IMR-90 (cell line): Measurements from ENCODE around the gene PDE6A. TPM values are rescaled to one million over a fixed set of nuclear protein-coding genes. Genes with fewer than 3 reads are reported as not detected.

Source experiments
- ATAC-seq: fragments of 200-7000 bp; cut with Tn5 transposase; 2 replicates; pipeline ENCODE4 v1.9.1; 2020; ENCODE audit warnings: low read depth, mild to moderate bottlenecking, moderate library complexity
- BruUV-seq: library from RNA; stranded (reverse); fragments of 400-500 nt; replicated peaks from 2 replicates; lab custom pipeline; 2021; lab: Mats Ljungman, UMichigan
- CTCF ChIA-PET: fragments of 300-600 bp; formaldehyde crosslinking; extraction: SDS; loops from one replicate; lab custom pipeline; 2021; ENCODE audit warnings: antibody characterized with exemption; lab: Yijun Ruan, JAX
- POLR2A ChIA-PET: fragments of 300-600 bp; sonication (Branson Sonifier 250); formaldehyde crosslinking; loops from one replicate; lab custom pipeline; 2022; ENCODE audit warnings: antibody characterized with exemption; ENCODE audit not compliant: unreplicated experiment; lab: Charles Lee
- DNase-seq: peaks from one replicate; pipeline ENCODE4 v3.0.0; 2013
- H2AFZ ChIP-seq: replicated peaks from 2 replicates; pipeline ENCODE3; 2013; ENCODE audit warnings: low read length, mild to moderate bottlenecking; ENCODE audit not compliant: poor library complexity
- H2AK5ac ChIP-seq: 2 replicates; pipeline ENCODE4 v1.6.1; 2013; ENCODE audit warnings: low read depth, low read length, inconsistent platforms
- H2AK9ac ChIP-seq: replicated peaks from 2 replicates; pipeline ENCODE3; 2013; ENCODE audit warnings: mild to moderate bottlenecking, low read depth, low read length, moderate library complexity; ENCODE audit not compliant: poor library complexity
- H2BK120ac ChIP-seq: 2 replicates; pipeline ENCODE4 v1.6.1; 2013; ENCODE audit warnings: low read depth, low read length, inconsistent platforms
- H2BK15ac ChIP-seq: 3 replicates; pipeline ENCODE4 v1.6.1; 2013; ENCODE audit warnings: low read depth, low read length, inconsistent platforms
- H2BK20ac ChIP-seq: 2 replicates; pipeline ENCODE4 v1.6.1; 2013; ENCODE audit warnings: low read depth, mild to moderate bottlenecking, inconsistent platforms, low read length, moderate library complexity
- H2BK5ac ChIP-seq: 2 replicates; pipeline ENCODE4 v1.6.1; 2013; ENCODE audit warnings: mild to moderate bottlenecking, low read depth, low read length, inconsistent platforms; ENCODE audit not compliant: poor library complexity, severe bottlenecking
- H3K14ac ChIP-seq: replicated peaks from 2 replicates; pipeline ENCODE4 v1.6.1; 2013; ENCODE audit warnings: low read depth, low read length, inconsistent platforms
- H3K18ac ChIP-seq: 2 replicates; pipeline ENCODE4 v1.6.1; 2013; ENCODE audit warnings: low read depth, low read length, control low read depth
- H3K23ac ChIP-seq: 2 replicates; pipeline ENCODE4 v1.6.1; 2013; ENCODE audit warnings: low read depth, low read length, inconsistent platforms
- H3K27ac ChIP-seq: 2 replicates; pipeline ENCODE4 v1.5.1; 2013; ENCODE audit warnings: mild to moderate bottlenecking, control low read depth, low read length; ENCODE audit not compliant: insufficient read depth
- H3K27me3 ChIP-seq: 2 replicates; pipeline ENCODE4 v1.6.1; 2013; ENCODE audit warnings: low read length; ENCODE audit not compliant: control insufficient read depth, insufficient read depth
- H3K36me3 ChIP-seq: 2 replicates; pipeline ENCODE4 v1.6.1; 2013; ENCODE audit warnings: low read length, mixed read lengths; ENCODE audit not compliant: control insufficient read depth, insufficient read depth
- H3K4ac ChIP-seq: 2 replicates; pipeline ENCODE4 v1.6.1; 2013; ENCODE audit warnings: low read depth, low read length, inconsistent platforms
- H3K4me1 ChIP-seq: 2 replicates; pipeline ENCODE4 v1.6.1; 2013; ENCODE audit warnings: low read length, mixed read lengths; ENCODE audit not compliant: control insufficient read depth, insufficient read depth
- H3K4me2 ChIP-seq: 2 replicates; pipeline ENCODE4 v1.6.1; 2013; ENCODE audit warnings: low read depth, mild to moderate bottlenecking, control low read depth, low read length, moderate library complexity
- H3K4me3 ChIP-seq: 2 replicates; pipeline ENCODE4 v1.5.1; 2013; ENCODE audit warnings: low read depth, mild to moderate bottlenecking, control low read depth, low read length, moderate library complexity; ENCODE audit not compliant: insufficient read depth
- H3K56ac ChIP-seq: 2 replicates; pipeline ENCODE4 v1.6.1; 2013; ENCODE audit warnings: low read length, inconsistent platforms; ENCODE audit not compliant: insufficient read depth; ENCODE audit errors: extremely low read depth
- H3K79me1 ChIP-seq, 2 experiments: 2 replicates each; pipeline ENCODE4 v1.6.1; 2013; ENCODE audit warnings: low read length in 2 of 2, inconsistent platforms in 1 of 2, low read depth in 1 of 2
- H3K9ac ChIP-seq: 2 replicates; pipeline ENCODE4 v1.6.1; 2013; ENCODE audit warnings: low read depth, low read length, control low read depth
- H3K9me1 ChIP-seq: 2 replicates; pipeline ENCODE4 v1.6.1; 2013; ENCODE audit warnings: low read length, inconsistent platforms; ENCODE audit not compliant: insufficient read depth
- H3K9me3 ChIP-seq: 2 replicates; pipeline ENCODE4 v1.6.1; 2013; ENCODE audit warnings: low read length; ENCODE audit not compliant: control insufficient read depth, insufficient read depth
- H4K20me1 ChIP-seq: 2 replicates; pipeline ENCODE4 v1.6.1; 2013; ENCODE audit warnings: low read length, inconsistent platforms; ENCODE audit not compliant: insufficient read depth
- H4K5ac ChIP-seq: 2 replicates; pipeline ENCODE4 v1.6.1; 2013; ENCODE audit warnings: mild to moderate bottlenecking, low read depth, low read length, control low read depth
- H4K8ac ChIP-seq, 2 experiments: 2 replicates each; pipeline ENCODE4 v1.6.1; 2013; ENCODE audit warnings: low read depth in 2 of 2, low read length in 2 of 2, control low read depth in 1 of 2, inconsistent platforms in 1 of 2
- H4K91ac ChIP-seq: 2 replicates; pipeline ENCODE4 v1.6.1; 2013; ENCODE audit warnings: low read depth, low read length, inconsistent platforms; ENCODE audit not compliant: insufficient read depth
- CHD1 ChIP-seq: IDR thresholded peaks from 2 replicates; pipeline ENCODE4 v1.6.1; 2012; ENCODE audit warnings: low read depth, low read length, improper control_type of control experiment
- FOS ChIP-seq: fragments of 150-350 bp; IDR thresholded peaks from 2 replicates; pipeline ENCODE4 v1.6.1; 2016; ENCODE audit warnings: low read depth, low read length
- MAFK ChIP-seq: IDR thresholded peaks from 2 replicates; pipeline ENCODE4 v1.6.1; 2012; ENCODE audit warnings: low read depth, low read length, improper control_type of control experiment
- MAZ ChIP-seq: IDR thresholded peaks from 2 replicates; pipeline ENCODE4 v1.6.1; 2012; ENCODE audit warnings: low read depth, mild to moderate bottlenecking, low read length, improper control_type of control experiment, moderate library complexity, borderline replicate concordance
- MXI1 ChIP-seq: IDR thresholded peaks from 2 replicates; pipeline ENCODE4 v1.6.1; 2012; ENCODE audit warnings: low read depth, mild to moderate bottlenecking, low read length, moderate library complexity, borderline replicate concordance
- NFE2L2 ChIP-seq: fragments of 150-350 bp; IDR thresholded peaks from 2 replicates; pipeline ENCODE4 v1.6.1; 2016; ENCODE audit warnings: low read depth, mild to moderate bottlenecking, low read length
- POLR2A ChIP-seq: IDR thresholded peaks from 2 replicates; pipeline ENCODE4 v1.6.1; 2012; ENCODE audit warnings: mild to moderate bottlenecking, low read depth, low read length
- RAD21 ChIP-seq: IDR thresholded peaks from 2 replicates; pipeline ENCODE4 v1.6.1; 2012; ENCODE audit warnings: low read length, improper control_type of control experiment
- RCOR1 ChIP-seq: IDR thresholded peaks from 2 replicates; pipeline ENCODE4 v1.6.1; 2012; ENCODE audit warnings: mild to moderate bottlenecking, low read length, improper control_type of control experiment; ENCODE audit not compliant: insufficient replicate concordance
- RFX5 ChIP-seq: IDR thresholded peaks from 2 replicates; pipeline ENCODE4 v1.8.0; 2012; ENCODE audit warnings: low read depth, mild to moderate bottlenecking, low read length, moderate library complexity
- SMC3 ChIP-seq: fragments of 150-350 bp; IDR thresholded peaks from 2 replicates; pipeline ENCODE4 v1.6.1; 2016; ENCODE audit warnings: low read depth, mild to moderate bottlenecking, antibody characterized with exemption, low read length, moderate library complexity
- WGBS, 2 experiments: methylation state at CpG; one replicate each; pipeline versions ENCODE4 v1.1.5 to v1.1.7; 2013; ENCODE audit warnings: missing lambda C conversion rate in 2 of 2; ENCODE audit not compliant: insufficient read length in 1 of 2; ENCODE audit errors: extremely low coverage in 2 of 2; 5-methylcytosine and 5-hydroxymethylcytosine counted together
- dilution Hi-C: fragments of 300-500 bp; cut with HindIII; formaldehyde crosslinking; loops from one replicate; pipeline ENCODE4 v1.14.3; 2018; ENCODE audit warnings: low sequenced_read_pairs; ENCODE audit not compliant: unreplicated experiment
- in situ Hi-C: fragments of 300-500 bp; cut with MboI; formaldehyde crosslinking; loops from 3 replicates; pipeline ENCODE4 v1.14.3; 2019; ENCODE audit warnings: low sequenced_read_pairs, inconsistent platforms, mixed read lengths
- intact Hi-C: fragments of 100-400 bp; cut with micrococcal nuclease; formaldehyde crosslinking; loops from 2 replicates; pipeline ENCODE4 v1.10.0; 2022
- polyA plus RNA-seq, 3 experiments: library from polyadenylated mRNA; depleted of rRNA; stranded (reverse); fragments of >200 nt; gene quantifications; 2 replicates each; pipeline ENCODE4 v1.2.3, GENCODE V29; 2012; ENCODE audit warnings: low replicate concordance in 1 of 3
- total RNA-seq: library from RNA; depleted of rRNA; stranded (reverse); fragments of >200 nt; gene quantifications from 2 replicates; pipeline ENCODE4 v1.2.3, GENCODE V29; 2012
- TF ChIP-seq, protein P1 (sequence below): conservative IDR thresholded peaks from 2 replicates; pipeline ENCODE4 v1.5.1; 2012; ENCODE audit warnings: mild to moderate bottlenecking, low read depth, low read length, improper control_type of control experiment
- TF ChIP-seq, protein P2 (sequence below): fragments of 150-350 bp; IDR thresholded peaks from 2 replicates; pipeline ENCODE4 v1.6.1; 2016; ENCODE audit warnings: low read depth, mild to moderate bottlenecking, low read length, moderate library complexity, borderline replicate concordance
- TF ChIP-seq, protein P3 (sequence below): fragments of 150-350 bp; IDR thresholded peaks from 2 replicates; pipeline ENCODE4 v1.6.1; 2017; ENCODE audit warnings: mild to moderate bottlenecking, antibody characterized with exemption, low read length, low read depth

Gene PDE6A
- total and polyA plus RNA-seq, 2 of the 4 experiments (the other 2 are of a cell fraction) = not detected

DNA sequence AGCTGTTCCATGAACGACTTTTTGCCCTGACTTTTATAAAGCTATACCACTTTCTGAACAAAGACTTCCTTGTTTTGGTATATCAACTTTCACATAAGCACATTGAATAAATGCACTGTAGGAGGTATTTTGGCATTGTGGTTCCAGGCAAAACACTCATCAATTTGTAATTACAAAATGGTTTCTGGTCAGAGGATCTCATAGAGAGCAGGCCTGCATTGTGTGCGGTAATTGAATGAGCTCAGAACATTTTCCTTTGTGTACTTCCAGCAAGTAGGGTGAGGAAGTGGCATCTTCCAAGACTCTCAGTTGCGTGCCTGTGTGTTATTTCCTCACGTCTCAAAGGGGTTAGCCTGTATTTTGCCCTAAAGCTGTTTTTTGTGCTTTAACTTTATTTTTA, 89.2 kb downstream of the PDE6A start:
- no peak for ATAC-seq
- in situ Hi-C loops (no loop called here), intact Hi-C loops (no loop called here), dilution Hi-C loops (no loop called here)
- H2BK15ac ChIP-seq = no peak overlapping the region
- H3K4me1 ChIP-seq = peaks cover 2% of the 10 kb centered on the region; the same call in 1 of the 2 replicates
- no peaks in the 10 kb centered on the region for H4K20me1 ChIP-seq
- no peak overlapping the region for H2BK5ac ChIP-seq
- ChIA-PET CTCF (interaction anchor here (3.8 kb wide), 1 partner anchor 10 kb away, joined by 19 read pairs; no protein-coding TSS in a partner anchor), POLR2A (interaction anchor here (0.5 kb wide), 1 partner anchor 443 kb away, joined by 4 read pairs; no protein-coding TSS in a partner anchor)
- H3K27me3 ChIP-seq = peaks cover 37% of the 10 kb centered on the region
- H4K8ac ChIP-seq = no peak overlapping the region
- TF ChIP-seq, protein P1, sequence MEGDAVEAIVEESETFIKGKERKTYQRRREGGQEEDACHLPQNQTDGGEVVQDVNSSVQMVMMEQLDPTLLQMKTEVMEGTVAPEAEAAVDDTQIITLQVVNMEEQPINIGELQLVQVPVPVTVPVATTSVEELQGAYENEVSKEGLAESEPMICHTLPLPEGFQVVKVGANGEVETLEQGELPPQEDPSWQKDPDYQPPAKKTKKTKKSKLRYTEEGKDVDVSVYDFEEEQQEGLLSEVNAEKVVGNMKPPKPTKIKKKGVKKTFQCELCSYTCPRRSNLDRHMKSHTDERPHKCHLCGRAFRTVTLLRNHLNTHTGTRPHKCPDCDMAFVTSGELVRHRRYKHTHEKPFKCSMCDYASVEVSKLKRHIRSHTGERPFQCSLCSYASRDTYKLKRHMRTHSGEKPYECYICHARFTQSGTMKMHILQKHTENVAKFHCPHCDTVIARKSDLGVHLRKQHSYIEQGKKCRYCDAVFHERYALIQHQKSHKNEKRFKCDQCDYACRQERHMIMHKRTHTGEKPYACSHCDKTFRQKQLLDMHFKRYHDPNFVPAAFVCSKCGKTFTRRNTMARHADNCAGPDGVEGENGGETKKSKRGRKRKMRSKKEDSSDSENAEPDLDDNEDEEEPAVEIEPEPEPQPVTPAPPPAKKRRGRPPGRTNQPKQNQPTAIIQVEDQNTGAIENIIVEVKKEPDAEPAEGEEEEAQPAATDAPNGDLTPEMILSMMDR = no peak
- TF ChIP-seq POLR2A (no peak), RFX5 (no peak), CHD1 (no peak), MXI1 (no peak), SMC3 (no peak), MAZ (no peak), FOS (no peak), RCOR1 (no peak), RAD21 (no peak), MAFK (no peak), NFE2L2 (no peak)
- TF ChIP-seq, protein P2, sequence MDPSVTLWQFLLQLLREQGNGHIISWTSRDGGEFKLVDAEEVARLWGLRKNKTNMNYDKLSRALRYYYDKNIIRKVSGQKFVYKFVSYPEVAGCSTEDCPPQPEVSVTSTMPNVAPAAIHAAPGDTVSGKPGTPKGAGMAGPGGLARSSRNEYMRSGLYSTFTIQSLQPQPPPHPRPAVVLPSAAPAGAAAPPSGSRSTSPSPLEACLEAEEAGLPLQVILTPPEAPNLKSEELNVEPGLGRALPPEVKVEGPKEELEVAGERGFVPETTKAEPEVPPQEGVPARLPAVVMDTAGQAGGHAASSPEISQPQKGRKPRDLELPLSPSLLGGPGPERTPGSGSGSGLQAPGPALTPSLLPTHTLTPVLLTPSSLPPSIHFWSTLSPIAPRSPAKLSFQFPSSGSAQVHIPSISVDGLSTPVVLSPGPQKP = no peak
- TF ChIP-seq, protein P3, sequence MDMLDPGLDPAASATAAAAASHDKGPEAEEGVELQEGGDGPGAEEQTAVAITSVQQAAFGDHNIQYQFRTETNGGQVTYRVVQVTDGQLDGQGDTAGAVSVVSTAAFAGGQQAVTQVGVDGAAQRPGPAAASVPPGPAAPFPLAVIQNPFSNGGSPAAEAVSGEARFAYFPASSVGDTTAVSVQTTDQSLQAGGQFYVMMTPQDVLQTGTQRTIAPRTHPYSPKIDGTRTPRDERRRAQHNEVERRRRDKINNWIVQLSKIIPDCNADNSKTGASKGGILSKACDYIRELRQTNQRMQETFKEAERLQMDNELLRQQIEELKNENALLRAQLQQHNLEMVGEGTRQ = no peak
- H3K9me3 ChIP-seq = no peaks in the 10 kb centered on the region
- DNase-seq = peak; percentile 17
- no peaks in the 10 kb centered on the region for H3K79me1 ChIP-seq
- no peak overlapping the region for H3K9ac ChIP-seq
- no peak overlapping the region for H3K18ac ChIP-seq
- no peak overlapping the region for H3K4me2 ChIP-seq
- BruUV-seq = no TSS peak
- WGBS, 2 experiments = no CpG with 5 or more reads among the region's 4 CpGs
- H2AFZ ChIP-seq = no peak overlapping the region
- no peak overlapping the region for H3K27ac ChIP-seq
- no peak overlapping the region for H3K23ac ChIP-seq
- no peak overlapping the region for H2BK120ac ChIP-seq
- no peak overlapping the region for H3K4ac ChIP-seq
- no peak overlapping the region for H3K14ac ChIP-seq
- no peaks in the 10 kb centered on the region for H3K36me3 ChIP-seq
- H3K9me1 ChIP-seq = 0 out of 2 replicates have a peak, but pooled peaks cover 3% of the 10 kb centered on the region
- no peak overlapping the region for H2AK9ac ChIP-seq
- no peak overlapping the region for H2BK20ac ChIP-seq
- no peak overlapping the region for H4K5ac ChIP-seq
- no peak overlapping the region for H4K91ac ChIP-seq
- no peak overlapping the region for H3K4me3 ChIP-seq
- H2AK5ac ChIP-seq = no peak overlapping the region
- H3K56ac ChIP-seq = no peak overlapping the region
